ENCODE data around the gene RASSF5. TPM values are rescaled to one million over a fixed set of nuclear protein-coding genes. Genes with fewer than 3 reads are reported as not detected.

RASSF5 gene
- total and polyA plus RNA-seq, 12 donors, result 0.90 to 26.0 (median 6.4) TPM

GRCh38 chr1:206512058-206512850 is 4.9 kb downstream of the RASSF5 start:
- DNase-seq, result no peak
- intact Hi-C loops (cut with DNase I), result no loop called here
- 62 to 71% methylated on average over 14 of the region's 14 CpGs for WGBS, 2 donors
- TF ChIP-seq CTCF (IDR thresholded peaks at IDR 0.05), result no peak
- Histone ChIP-seq H3K9me3 (no peaks in the 10 kb centered on the region), H3K36me3 (no peaks in the 10 kb centered on the region), H3K27me3 (peaks cover 0 to 37% (median 8%) of the 10 kb centered on the region in 7 donors), H3K4me1 (peaks cover 0 to 60% (median 25%) of the 10 kb centered on the region in 9 donors), H3K4me3 (no peak overlapping the region), H3K27ac (no peak overlapping the region)
- ATAC-seq, result no peak

GRCh38 chr1:206512851-206513180 is 5.5 kb downstream of the RASSF5 start:
- DNase-seq, result no peak
- Histone ChIP-seq H3K4me1 (peaks cover 0 to 54% (median 25%) of the 10 kb centered on the region in 9 donors), H3K9me3 (no peaks in the 10 kb centered on the region), H3K4me3 (no peak overlapping the region), H3K27ac (no peak overlapping the region), H3K27me3 (peaks cover 0 to 31% (median 4%) of the 10 kb centered on the region in 7 donors), H3K36me3 (no peaks in the 10 kb centered on the region)
- intact Hi-C loops (cut with DNase I), result no loop called here
- no peak for TF ChIP-seq CTCF (IDR thresholded peaks at IDR 0.05)
- 91 to 97% methylated on average over 4 of the region's 4 CpGs for WGBS, 2 donors
- ATAC-seq, result peak in 1 of 8 donors; percentile 25

GRCh38 chr1:206513312-206514111 is 6.2 kb downstream of the RASSF5 start:
- 57 to 67% methylated on average over 11 of the region's 11 CpGs for WGBS, 2 donors
- no peak overlapping the region for H3K27ac ChIP-seq

More at GRCh38 chr1:206513312-206514111, 6.2 kb downstream of the RASSF5 start:
- Histone ChIP-seq H3K36me3 (no peaks in the 10 kb centered on the region), H3K27me3 (peaks cover 0 to 24% (median under 1%) of the 10 kb centered on the region in 7 donors), H3K9me3 (no peaks in the 10 kb centered on the region), H3K4me3 (no peak overlapping the region), H3K4me1 (peaks cover 0 to 47% (median 24%) of the 10 kb centered on the region in 9 donors)
- DNase-seq (peak; percentile 64 to 68), ATAC-seq (peak; percentile 67 to 84 (median 80))
- intact Hi-C loops (cut with DNase I), result no loop called here
- TF ChIP-seq CTCF (IDR thresholded peaks at IDR 0.05), result no peak

Measured in heart right ventricle (tissue), 16 donors.